Fibroblast of lung (primary cell): Measurements from ENCODE around the gene FHIP1B.

Source experiments
- EZH2 ChIP-seq: IDR thresholded peaks from 2 replicates; pipeline ENCODE4 v1.5.1; 2012; ENCODE audit warnings: low read length, control low read depth, mild to moderate bottlenecking; ENCODE audit errors: missing control alignments
- TF ChIP-seq, protein P1 (sequence below), 2 donors: IDR thresholded peaks in 1 of 2; conservative IDR thresholded peaks in 1 of 2; 1 replicate in 1 of 2; 2 replicates in 1 of 2; pipeline ENCODE4 v1.5.1; 2011 to 2012; ENCODE audit warnings: low read length in 2 of 2, control low read depth in 1 of 2, inconsistent platforms in 1 of 2, low read depth in 1 of 2, mild to moderate bottlenecking in 1 of 2

DNA sequence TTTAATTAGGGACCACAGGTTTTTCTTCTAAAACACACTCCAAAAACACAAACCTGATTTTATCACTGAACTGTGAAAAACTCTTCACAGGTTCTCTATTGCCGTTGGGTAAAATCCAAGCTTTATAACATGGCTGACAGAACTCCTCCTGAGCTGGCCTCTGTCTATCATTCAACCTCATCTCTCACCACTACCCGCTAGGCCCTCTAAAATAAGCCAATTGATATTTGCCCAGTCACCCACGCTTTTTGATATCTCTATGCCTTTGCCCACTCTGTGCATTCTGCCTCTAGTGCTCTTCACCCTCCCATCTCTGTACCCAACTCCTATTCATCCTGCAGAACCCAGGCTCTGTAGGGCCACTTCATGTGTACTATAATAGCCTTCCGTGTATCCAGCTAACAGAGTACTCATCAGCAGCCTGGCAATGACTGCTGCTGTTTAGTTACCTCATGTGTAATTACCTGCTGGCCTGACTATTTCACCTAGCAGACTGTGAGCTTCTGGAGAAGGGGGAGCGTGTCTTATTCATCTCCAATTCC lies 3.4 kb upstream of the FHIP1B start:
- TF ChIP-seq, protein P1, sequence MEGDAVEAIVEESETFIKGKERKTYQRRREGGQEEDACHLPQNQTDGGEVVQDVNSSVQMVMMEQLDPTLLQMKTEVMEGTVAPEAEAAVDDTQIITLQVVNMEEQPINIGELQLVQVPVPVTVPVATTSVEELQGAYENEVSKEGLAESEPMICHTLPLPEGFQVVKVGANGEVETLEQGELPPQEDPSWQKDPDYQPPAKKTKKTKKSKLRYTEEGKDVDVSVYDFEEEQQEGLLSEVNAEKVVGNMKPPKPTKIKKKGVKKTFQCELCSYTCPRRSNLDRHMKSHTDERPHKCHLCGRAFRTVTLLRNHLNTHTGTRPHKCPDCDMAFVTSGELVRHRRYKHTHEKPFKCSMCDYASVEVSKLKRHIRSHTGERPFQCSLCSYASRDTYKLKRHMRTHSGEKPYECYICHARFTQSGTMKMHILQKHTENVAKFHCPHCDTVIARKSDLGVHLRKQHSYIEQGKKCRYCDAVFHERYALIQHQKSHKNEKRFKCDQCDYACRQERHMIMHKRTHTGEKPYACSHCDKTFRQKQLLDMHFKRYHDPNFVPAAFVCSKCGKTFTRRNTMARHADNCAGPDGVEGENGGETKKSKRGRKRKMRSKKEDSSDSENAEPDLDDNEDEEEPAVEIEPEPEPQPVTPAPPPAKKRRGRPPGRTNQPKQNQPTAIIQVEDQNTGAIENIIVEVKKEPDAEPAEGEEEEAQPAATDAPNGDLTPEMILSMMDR (conservative IDR thresholded peaks at IDR 0.05 in 1 of 2, IDR thresholded peaks at IDR 0.05 in 1 of 2; ENCODE audit: low read depth in 1 of 2, low read length in 2 of 2): no peak
- TF ChIP-seq EZH2: no peak
